Peyer's patch (tissue), 4 donors: Measurements from ENCODE around the gene SNURF. TPM values are rescaled to one million over a fixed set of nuclear protein-coding genes. Genes with fewer than 3 reads are reported as not detected.
"Not testable (repeated sequence)": the region's sequence is repeated elsewhere in the genome, so short reads cannot be mapped to it uniquely, and the experiment has no call there.

Experiments
- DNase-seq, 3 donors: peaks; one replicate each; pipeline ENCODE4 v3.0.0-alpha.2; 2017 to 2019
- H3K27ac ChIP-seq, 4 donors: fragments of 200-600 bp; sonication (generic); one replicate each; pipeline ENCODE4 v1.5.1; 2016 to 2019
- H3K27me3 ChIP-seq, 2 donors: fragments of 200-600 bp; sonication (generic); one replicate each; pipeline ENCODE4 v1.5.1; 2019
- H3K36me3 ChIP-seq, 3 donors: fragments of 200-600 bp; sonication (generic); one replicate each; pipeline ENCODE4 v1.5.1; 2016 to 2019
- H3K4me1 ChIP-seq, 4 donors: fragments of 200-600 bp; sonication (generic); one replicate each; pipeline ENCODE4 v1.5.1; 2016 to 2019
- H3K4me3 ChIP-seq, 4 donors: fragments of 200-600 bp; sonication (generic); 1 replicate in 3 of 4; 2 replicates in 1 of 4; pipeline ENCODE4 v1.5.1; 2016 to 2019; ENCODE audit warnings: mild to moderate bottlenecking in 1 of 4
- H3K9me3 ChIP-seq, 4 donors: fragments of 200-600 bp; sonication (generic); one replicate each; pipeline ENCODE4 v1.5.1; 2016 to 2019; ENCODE audit warnings: mild to moderate bottlenecking in 1 of 4
- POLR2A ChIP-seq, 2 donors: fragments of 450-650 bp; IDR thresholded peaks; one replicate each; pipeline ENCODE4 v1.5.1; 2017; ENCODE audit warnings: antibody characterized with exemption in 2 of 2, mild to moderate bottlenecking in 2 of 2, moderate library complexity in 2 of 2
- total RNA-seq, 4 donors: library from RNA; depleted of rRNA; stranded (reverse); fragments of >200 nt; gene quantifications; one replicate each; pipeline ENCODE4 v1.1.0, GENCODE V29; 2016
- TF ChIP-seq, protein P1 (sequence below), 6 experiments: fragments of 450-650 bp in 4 of 6; fragments of 200-600 bp in 2 of 6; sonication (generic) in 1 of 6; IDR thresholded peaks; one replicate each; pipeline ENCODE4 v1.5.1; 2017 to 2019; ENCODE audit warnings: antibody characterized with exemption in 6 of 6, mild to moderate bottlenecking in 3 of 6, moderate library complexity in 1 of 6

Gene SNURF
- total RNA-seq, 4 donors from 2014 or later, result 4.8 to 21.5 (median 6.6) TPM; not detected in 1

DNA sequence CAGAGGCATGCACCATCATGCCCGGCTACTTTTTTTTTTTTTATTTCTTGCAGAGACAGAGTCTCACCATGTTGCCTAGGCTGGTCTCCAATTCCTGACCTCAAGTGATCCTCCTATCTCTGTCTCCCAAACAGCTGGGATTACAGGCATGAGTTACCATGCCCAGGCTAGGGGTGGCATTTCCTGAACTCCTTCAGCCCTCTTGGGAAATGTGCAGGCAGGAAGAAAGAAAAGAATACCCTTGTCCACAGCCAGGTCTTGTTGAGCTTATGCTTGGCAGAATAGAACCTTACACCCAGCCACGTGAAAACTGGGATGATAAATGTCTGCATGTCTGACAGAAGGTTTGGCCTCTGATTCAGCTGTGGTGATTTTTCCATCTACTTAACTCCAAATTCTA is 30.2 kb upstream of the SNURF start:
- TF ChIP-seq, protein P1, sequence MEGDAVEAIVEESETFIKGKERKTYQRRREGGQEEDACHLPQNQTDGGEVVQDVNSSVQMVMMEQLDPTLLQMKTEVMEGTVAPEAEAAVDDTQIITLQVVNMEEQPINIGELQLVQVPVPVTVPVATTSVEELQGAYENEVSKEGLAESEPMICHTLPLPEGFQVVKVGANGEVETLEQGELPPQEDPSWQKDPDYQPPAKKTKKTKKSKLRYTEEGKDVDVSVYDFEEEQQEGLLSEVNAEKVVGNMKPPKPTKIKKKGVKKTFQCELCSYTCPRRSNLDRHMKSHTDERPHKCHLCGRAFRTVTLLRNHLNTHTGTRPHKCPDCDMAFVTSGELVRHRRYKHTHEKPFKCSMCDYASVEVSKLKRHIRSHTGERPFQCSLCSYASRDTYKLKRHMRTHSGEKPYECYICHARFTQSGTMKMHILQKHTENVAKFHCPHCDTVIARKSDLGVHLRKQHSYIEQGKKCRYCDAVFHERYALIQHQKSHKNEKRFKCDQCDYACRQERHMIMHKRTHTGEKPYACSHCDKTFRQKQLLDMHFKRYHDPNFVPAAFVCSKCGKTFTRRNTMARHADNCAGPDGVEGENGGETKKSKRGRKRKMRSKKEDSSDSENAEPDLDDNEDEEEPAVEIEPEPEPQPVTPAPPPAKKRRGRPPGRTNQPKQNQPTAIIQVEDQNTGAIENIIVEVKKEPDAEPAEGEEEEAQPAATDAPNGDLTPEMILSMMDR (IDR thresholded peaks at IDR 0.05), result no peak
- TF ChIP-seq POLR2A (IDR thresholded peaks at IDR 0.05), result no peak
- Histone ChIP-seq H3K4me1 (no peaks in the 10 kb centered on the region), H3K4me3 (no peak overlapping the region), H3K9me3 (no peaks in the 10 kb centered on the region), H3K27ac (no peak overlapping the region), H3K27me3 (no peaks in the 10 kb centered on the region), H3K36me3 (no peaks in the 10 kb centered on the region)
- no peak for DNase-seq

DNA sequence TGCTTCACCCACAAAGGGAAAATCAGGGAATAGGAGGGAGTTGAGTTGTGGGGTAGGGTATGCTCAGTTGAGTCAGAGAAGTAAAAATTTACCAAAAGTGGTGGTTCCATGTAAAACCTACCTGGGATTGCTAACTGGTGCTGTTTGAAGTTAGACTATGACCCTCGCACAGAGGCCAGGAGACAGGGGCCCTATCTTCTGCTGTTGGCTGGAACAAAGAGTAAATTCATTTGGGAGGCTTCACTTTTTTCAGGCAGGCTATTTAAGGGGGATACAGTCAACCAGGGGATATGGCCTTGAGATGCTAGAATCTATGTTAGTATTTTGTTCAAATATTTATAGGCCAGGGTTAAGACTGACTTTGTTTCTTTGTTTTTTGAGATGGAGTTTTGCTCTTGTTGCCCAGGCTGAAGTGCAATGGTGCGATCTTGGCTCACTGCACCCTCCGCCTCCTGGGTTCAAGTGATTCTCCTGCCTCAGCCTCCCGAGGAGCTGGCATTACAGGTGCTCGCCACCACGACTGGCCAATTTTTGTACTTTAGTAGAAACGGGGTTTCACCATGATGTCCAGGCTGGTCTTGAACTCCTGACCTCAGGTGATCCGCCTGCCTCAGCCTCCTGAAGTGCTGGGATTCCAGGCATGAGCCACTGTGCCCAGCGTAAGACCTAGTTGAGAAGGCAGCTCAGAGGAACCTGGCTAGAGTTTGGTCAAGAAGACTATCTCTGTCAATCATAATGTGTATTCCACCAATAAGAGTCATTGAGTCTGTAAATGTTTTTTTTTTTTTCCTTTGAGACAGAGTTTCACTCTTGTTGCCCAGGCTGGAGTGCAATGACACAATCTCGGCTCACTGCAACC is 22.7 kb upstream of the SNURF start:
- not testable (repeated sequence) for DNase-seq, H3K4me3 ChIP-seq, H3K4me1 ChIP-seq, H3K36me3 ChIP-seq, H3K9me3 ChIP-seq, H3K27ac ChIP-seq, H3K27me3 ChIP-seq

DNA sequence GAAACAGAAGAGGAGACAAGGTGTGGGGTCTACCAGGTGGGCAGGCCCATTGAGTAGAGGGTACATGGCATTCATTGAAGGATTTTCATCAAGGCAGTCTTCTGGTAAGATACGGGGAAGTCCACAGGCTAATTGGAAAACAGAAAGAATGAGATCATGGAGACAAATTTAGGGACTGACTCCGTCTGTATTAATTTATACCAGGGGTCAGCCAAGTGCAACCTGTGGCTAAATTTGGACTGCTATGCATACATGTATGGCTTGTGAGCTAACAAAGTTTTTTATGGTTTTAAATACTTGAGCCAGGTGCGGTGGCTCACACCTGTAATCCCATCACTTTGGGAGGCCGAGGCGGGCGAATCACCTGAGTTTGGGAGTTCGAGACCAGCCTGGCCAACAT is 21.1 kb upstream of the SNURF start:
- no peak overlapping the region for H3K4me3 ChIP-seq
- TF ChIP-seq POLR2A (IDR thresholded peaks at IDR 0.05), result no peak
- H3K36me3 ChIP-seq, result no peaks in the 10 kb centered on the region
- H3K27me3 ChIP-seq, result no peaks in the 10 kb centered on the region
- H3K9me3 ChIP-seq, result no peaks in the 10 kb centered on the region
- H3K4me1 ChIP-seq, result no peaks in the 10 kb centered on the region
- no peak for DNase-seq
- H3K27ac ChIP-seq, result no peak overlapping the region

DNA sequence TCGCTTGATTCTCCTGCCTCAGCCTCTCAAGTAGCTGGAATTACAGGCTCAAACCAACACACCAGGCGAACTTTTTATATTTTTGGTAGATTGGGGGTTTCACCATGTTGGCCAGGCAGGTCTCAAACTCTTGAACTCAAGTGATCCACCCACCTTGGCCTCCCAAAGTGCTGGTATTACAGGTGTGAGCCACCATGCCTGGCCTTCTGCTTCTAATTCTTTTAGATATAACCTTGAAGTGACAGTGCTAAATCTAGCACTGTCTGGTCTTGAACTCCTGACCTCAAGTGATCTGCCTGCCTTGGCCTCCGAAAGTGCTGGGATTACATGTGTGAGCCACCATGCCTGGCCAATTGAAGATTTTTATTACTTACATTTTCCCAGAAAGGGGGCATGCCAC is 16.6 kb upstream of the SNURF start:
- not testable (repeated sequence) for H3K27ac ChIP-seq, H3K36me3 ChIP-seq, H3K9me3 ChIP-seq, DNase-seq, H3K4me1 ChIP-seq, H3K4me3 ChIP-seq, H3K27me3 ChIP-seq

DNA sequence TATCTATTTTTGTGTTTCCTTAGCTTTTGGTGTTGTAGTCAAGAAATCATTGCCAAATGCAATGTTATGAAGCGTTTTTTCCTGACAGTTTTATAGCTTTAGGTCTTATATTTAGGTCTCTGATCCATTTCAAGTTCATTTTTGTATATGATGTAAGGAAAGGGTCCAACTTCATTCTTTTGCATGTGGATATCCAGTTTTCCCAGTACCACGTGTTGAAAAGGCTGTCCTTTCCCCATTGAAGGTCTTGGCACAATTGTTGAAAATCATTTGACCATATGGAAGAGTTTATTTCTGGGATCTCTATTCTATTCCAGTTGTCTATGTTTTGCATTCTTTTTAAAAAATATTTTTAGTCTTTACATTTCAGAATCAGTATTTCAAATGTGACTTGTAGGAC is 14.6 kb upstream of the SNURF start:
- H3K36me3 ChIP-seq, result no peaks in the 10 kb centered on the region
- H3K27ac ChIP-seq, result no peak overlapping the region
- no peak overlapping the region for H3K4me3 ChIP-seq
- no peaks in the 10 kb centered on the region for H3K27me3 ChIP-seq
- TF ChIP-seq, protein P1 (IDR thresholded peaks at IDR 0.05), result no peak
- no peak for TF ChIP-seq POLR2A (IDR thresholded peaks at IDR 0.05)
- H3K9me3 ChIP-seq, result no peaks in the 10 kb centered on the region
- DNase-seq, result no peak
- no peaks in the 10 kb centered on the region for H3K4me1 ChIP-seq

DNA sequence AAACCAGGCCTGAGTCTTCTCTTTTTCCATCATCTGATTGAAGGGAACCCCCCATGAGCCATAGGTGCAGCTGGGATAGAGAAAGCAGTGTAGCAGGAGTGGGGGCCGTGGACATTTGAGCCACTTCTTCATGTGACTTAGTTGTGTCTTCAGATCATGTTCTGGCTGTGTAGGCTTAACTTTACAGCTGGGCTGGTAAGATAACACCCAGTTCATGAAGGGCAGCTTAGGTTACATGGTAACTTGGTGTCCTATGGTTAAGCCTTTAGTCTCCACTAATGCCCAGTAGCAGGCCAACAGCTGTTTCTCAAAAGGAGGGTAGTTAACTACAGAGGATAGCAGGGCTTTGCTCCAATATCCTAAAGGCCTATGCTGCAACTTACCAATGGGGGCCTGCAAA is 11.4 kb upstream of the SNURF start:
- TF ChIP-seq, protein P1 (IDR thresholded peaks at IDR 0.05), result no peak
- no peak for TF ChIP-seq POLR2A (IDR thresholded peaks at IDR 0.05)
- Histone ChIP-seq H3K27me3 (no peaks in the 10 kb centered on the region), H3K4me3 (no peak overlapping the region), H3K4me1 (no peaks in the 10 kb centered on the region), H3K36me3 (no peaks in the 10 kb centered on the region), H3K27ac (no peak overlapping the region), H3K9me3 (no peaks in the 10 kb centered on the region)
- no peak for DNase-seq

DNA sequence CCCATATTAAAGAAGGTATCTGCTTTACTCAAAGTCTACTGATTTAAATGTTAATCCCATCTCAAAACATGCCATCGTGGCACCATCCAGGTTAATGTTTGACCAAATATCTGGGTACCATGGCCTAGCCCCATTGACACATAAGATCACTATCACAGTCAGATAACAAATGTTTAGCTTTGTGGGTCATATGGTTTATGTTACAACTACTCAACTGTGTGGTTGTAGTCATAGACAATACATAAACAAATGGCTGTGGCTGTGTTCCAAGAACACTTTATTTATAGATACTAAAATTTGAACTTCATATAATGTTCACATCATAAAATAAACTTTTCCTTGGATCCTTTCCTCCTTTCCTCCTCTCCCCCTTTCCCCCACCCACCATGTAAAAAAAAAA is 9.8 kb upstream of the SNURF start:
- no peak for DNase-seq
- Histone ChIP-seq H3K27me3 (no peaks in the 10 kb centered on the region), H3K4me1 (no peaks in the 10 kb centered on the region), H3K9me3 (no peaks in the 10 kb centered on the region), H3K4me3 (no peak overlapping the region), H3K27ac (no peak overlapping the region), H3K36me3 (no peaks in the 10 kb centered on the region)
- no peak for TF ChIP-seq POLR2A (IDR thresholded peaks at IDR 0.05)
- TF ChIP-seq, protein P1 (IDR thresholded peaks at IDR 0.05), result no peak
